ENCODE measurements around the gene CFAP92. TPM values are rescaled to one million over a fixed set of nuclear protein-coding genes. Genes with fewer than 3 reads are reported as not detected.
A peak's percentile ranks its signal among the peaks of the same experiment; 100 is the strongest.
"Not testable (repeated sequence)": the region's sequence is repeated elsewhere in the genome, so short reads cannot be mapped to it uniquely, and the experiment has no call there.

CFAP92 gene
- total RNA-seq, 1 donor from 2014 or later: 1.6 TPM

DNA sequence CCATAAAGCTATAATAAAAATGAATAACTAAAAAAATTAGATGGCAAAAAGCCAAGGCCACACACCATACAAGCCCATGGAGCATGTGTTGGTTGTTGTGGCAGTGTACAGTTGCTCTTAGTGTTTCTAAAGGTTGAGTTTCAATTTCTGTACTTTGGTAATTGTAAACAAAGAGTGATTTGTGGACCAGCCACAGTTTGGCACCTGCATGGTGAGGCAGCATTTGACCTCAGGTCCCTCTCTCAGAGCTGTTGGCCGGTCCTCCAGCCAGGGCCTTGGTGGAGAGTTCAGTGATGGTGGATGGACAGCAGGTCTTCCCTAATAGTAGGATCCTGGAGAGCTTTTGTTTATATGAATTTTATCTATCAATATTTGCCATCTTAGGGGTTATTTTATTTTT, 108.9 kb downstream of the CFAP92 start:
- no peak overlapping the region for H3K4me3 ChIP-seq (ENCODE audit: low read length in 3 of 3)
- peaks cover 27 to 29% (median 27%) of the 10 kb centered on the region in 3 donors for H3K4me1 ChIP-seq (ENCODE audit: control insufficient read depth in 3 of 3, insufficient read depth in 3 of 3, low read length in 3 of 3)
- no peaks in the 10 kb centered on the region for H3K9me3 ChIP-seq (ENCODE audit: control insufficient read depth in 3 of 3, low read length in 3 of 3)
- H3K9ac ChIP-seq (ENCODE audit: low read depth in 1 of 3, low read length in 3 of 3): no peak overlapping the region
- H3K27ac ChIP-seq (ENCODE audit: low read depth, low read length): no peak overlapping the region
- peaks cover 13 to 15% (median 13%) of the 10 kb centered on the region in 3 donors for H3K36me3 ChIP-seq (ENCODE audit: control insufficient read depth in 3 of 3, insufficient read depth in 3 of 3, low read length in 3 of 3)
- no peaks in the 10 kb centered on the region for H3K27me3 ChIP-seq (ENCODE audit: control insufficient read depth in 3 of 3, insufficient read depth in 3 of 3, low read length in 3 of 3)

DNA sequence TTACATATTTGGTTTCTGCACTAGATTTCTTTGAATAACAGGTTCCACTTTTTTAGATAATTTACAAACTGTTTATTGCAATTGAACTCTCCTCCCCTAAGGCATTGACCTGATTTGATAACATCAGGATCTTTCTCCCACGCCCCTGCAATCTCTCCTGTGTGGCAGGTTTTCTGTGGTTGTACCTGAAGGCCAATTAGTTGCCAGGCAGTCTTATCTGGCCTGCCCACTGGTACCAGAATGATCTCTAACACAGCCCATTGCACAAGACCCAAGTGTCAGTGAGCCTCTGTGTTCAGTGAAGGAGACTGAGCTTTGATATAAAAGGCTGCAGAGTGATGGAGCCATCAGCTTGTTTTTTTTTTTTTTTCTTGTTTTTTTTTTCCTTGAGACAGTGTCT, 111.2 kb downstream of the CFAP92 start:
- Histone ChIP-seq H3K4me1 (ENCODE audit: control insufficient read depth in 3 of 3, insufficient read depth in 3 of 3, low read length in 3 of 3) (peaks cover 41 to 42% (median 41%) of the 10 kb centered on the region in 3 donors), H3K27me3 (ENCODE audit: control insufficient read depth in 3 of 3, insufficient read depth in 3 of 3, low read length in 3 of 3) (no peaks in the 10 kb centered on the region), H3K9ac (ENCODE audit: low read depth in 1 of 3, low read length in 3 of 3) (no peak overlapping the region), H3K36me3 (ENCODE audit: control insufficient read depth in 3 of 3, insufficient read depth in 3 of 3, low read length in 3 of 3) (peaks cover 8 to 15% (median 9%) of the 10 kb centered on the region in 3 donors), H3K27ac (ENCODE audit: low read depth, low read length) (no peak overlapping the region), H3K9me3 (ENCODE audit: control insufficient read depth in 3 of 3, low read length in 3 of 3) (no peaks in the 10 kb centered on the region), H3K4me3 (ENCODE audit: low read length in 3 of 3) (no peak overlapping the region)

DNA sequence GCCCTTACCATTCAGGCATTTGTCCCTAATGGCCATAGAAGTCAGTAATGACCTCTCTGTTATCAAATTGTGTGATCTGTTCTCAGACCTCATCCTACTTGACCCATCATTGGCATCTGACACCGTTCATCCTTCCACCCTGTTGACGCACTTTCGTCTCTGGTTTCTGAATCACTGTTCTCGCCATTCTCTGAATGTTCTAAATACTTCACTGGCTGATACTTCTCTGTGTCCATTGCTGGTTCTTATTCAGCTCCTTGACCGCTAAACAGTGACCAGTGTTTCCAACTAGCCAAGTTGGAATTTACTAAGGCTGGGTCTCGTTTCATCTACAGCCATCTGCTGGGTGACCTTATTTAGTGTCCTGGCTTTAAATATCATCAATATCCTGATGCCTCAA, 112.3 kb downstream of the CFAP92 start:
- H3K27ac ChIP-seq (ENCODE audit: low read depth, low read length): no peak overlapping the region
- H3K36me3 ChIP-seq (ENCODE audit: control insufficient read depth in 3 of 3, insufficient read depth in 3 of 3, low read length in 3 of 3): peaks cover 3 to 12% (median 4%) of the 10 kb centered on the region in 3 donors
- peaks cover 42 to 45% (median 42%) of the 10 kb centered on the region in 3 donors for H3K4me1 ChIP-seq (ENCODE audit: control insufficient read depth in 3 of 3, insufficient read depth in 3 of 3, low read length in 3 of 3)
- H3K9me3 ChIP-seq (ENCODE audit: control insufficient read depth in 3 of 3, low read length in 3 of 3): no peaks in the 10 kb centered on the region
- H3K4me3 ChIP-seq (ENCODE audit: low read length in 3 of 3): no peak overlapping the region
- H3K9ac ChIP-seq (ENCODE audit: low read depth in 1 of 3, low read length in 3 of 3): no peak overlapping the region
- no peaks in the 10 kb centered on the region for H3K27me3 ChIP-seq (ENCODE audit: control insufficient read depth in 3 of 3, insufficient read depth in 3 of 3, low read length in 3 of 3)

DNA sequence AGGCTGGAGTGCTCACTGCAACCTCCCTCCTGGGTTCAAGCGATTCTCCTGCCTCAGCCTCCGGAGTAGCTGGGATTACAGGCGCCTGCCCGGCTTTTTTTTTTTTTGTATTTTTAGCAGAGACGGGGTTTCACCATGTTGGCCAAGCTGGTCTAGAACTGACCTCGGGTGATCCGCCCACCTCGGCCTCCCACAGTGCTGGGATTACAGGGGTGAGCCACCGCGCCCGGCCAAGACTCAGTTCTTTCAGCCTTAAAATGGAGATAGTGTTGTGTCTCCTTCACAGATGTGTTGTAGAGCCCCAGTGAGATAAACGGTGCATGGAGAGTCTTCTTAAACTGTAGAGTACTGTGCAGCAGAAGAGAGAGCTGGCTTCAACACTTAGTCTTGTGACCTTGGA, 113.4 kb downstream of the CFAP92 start:
- H3K4me1 ChIP-seq (ENCODE audit: control insufficient read depth in 3 of 3, insufficient read depth in 3 of 3, low read length in 3 of 3): peaks cover 42 to 49% (median 46%) of the 10 kb centered on the region in 3 donors

DNA sequence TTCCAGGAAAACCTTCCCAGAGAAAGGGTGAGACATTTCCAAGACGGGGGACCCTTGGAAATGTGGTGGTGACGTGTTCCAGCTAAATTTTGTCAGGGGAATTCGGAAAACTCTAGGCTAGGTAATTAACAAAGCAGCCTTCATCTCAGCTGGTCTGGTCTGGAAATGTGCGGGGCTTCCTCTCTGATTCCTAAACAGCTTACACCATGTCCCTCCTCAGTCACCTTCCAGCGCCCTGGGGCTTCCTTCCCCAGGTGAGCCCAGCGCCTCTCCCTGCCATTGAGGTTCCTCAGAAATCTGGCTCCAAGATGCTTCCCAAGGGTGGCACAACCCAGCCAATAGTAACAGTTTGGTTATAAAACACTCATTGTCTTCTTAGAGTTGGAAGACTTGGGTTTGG, 113.9 kb downstream of the CFAP92 start:
- Histone ChIP-seq H3K9me3 (ENCODE audit: control insufficient read depth in 3 of 3, low read length in 3 of 3) (no peaks in the 10 kb centered on the region), H3K4me3 (ENCODE audit: low read length in 3 of 3) (peak overlapping the region; percentile 91 to 98 (median 94)), H3K27me3 (ENCODE audit: control insufficient read depth in 3 of 3, insufficient read depth in 3 of 3, low read length in 3 of 3) (no peaks in the 10 kb centered on the region), H3K9ac (ENCODE audit: low read depth in 1 of 3, low read length in 3 of 3) (peak overlapping the region; percentile 96 to 100 (median 99)), H3K27ac (ENCODE audit: low read depth, low read length) (peak overlapping the region; percentile 94), H3K36me3 (ENCODE audit: control insufficient read depth in 3 of 3, insufficient read depth in 3 of 3, low read length in 3 of 3) (peaks cover 3 to 8% (median 4%) of the 10 kb centered on the region in 3 donors), H3K4me1 (ENCODE audit: control insufficient read depth in 3 of 3, insufficient read depth in 3 of 3, low read length in 3 of 3) (peaks cover 42 to 54% (median 49%) of the 10 kb centered on the region in 3 donors)

More for the DNA sequence above, 113.4 kb downstream of the CFAP92 start:
- H3K9ac ChIP-seq (ENCODE audit: low read depth in 1 of 3, low read length in 3 of 3): peak overlapping the region; percentile 96 to 100 (median 99)
- peak overlapping the region; percentile 94 for H3K27ac ChIP-seq (ENCODE audit: low read depth, low read length)
- peaks cover 3 to 12% (median 4%) of the 10 kb centered on the region in 3 donors for H3K36me3 ChIP-seq (ENCODE audit: control insufficient read depth in 3 of 3, insufficient read depth in 3 of 3, low read length in 3 of 3)
- H3K4me3 ChIP-seq (ENCODE audit: low read length in 3 of 3): peak overlapping the region; percentile 91 to 98 (median 94)
- H3K9me3 ChIP-seq (ENCODE audit: control insufficient read depth in 3 of 3, low read length in 3 of 3); H3K27me3 ChIP-seq (ENCODE audit: control insufficient read depth in 3 of 3, insufficient read depth in 3 of 3, low read length in 3 of 3): not testable (repeated sequence)

DNA sequence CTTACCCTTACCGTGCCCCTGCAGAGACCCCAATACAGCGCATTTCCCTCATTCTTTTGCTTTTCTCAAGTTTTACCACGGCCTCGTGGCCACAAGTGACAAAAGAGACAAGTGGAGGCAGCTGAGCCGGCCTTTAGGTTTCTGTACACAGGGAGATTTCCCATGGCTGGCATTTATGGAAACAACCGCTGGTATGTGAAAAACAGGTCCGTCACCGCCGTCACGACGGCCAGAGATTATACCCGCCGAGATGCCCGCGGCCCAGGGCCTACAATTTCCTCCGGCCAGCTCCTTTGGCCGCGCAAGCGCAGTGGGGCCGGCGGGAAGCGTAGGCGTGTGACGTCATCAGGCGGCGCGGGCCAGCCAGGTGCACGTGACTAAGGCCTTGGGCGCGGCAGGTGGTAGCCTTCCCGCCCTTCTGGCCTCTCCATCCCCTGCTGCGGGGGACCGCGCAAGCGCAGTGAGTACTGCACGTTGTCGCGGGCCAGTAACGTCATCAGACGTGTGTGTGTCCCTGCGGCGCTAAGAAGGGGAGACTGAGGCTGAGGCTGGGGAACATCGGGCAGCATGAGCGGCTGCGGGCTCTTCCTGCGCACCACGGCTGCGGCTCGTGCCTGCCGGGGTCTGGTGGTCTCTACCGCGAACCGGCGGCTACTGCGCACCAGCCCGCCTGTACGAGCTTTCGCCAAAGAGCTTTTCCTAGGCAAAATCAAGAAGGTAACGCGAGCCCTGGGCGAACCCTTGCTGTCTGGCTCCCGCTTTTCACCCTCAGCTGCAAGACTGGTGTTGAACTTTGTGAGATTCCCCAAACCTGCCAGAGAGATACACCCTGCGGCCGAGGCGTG, 114.5 kb downstream of the CFAP92 start, which contains the start of gene ACAD9:
TSS of gene ACAD9 (plus strand) at position 496 of the 845 bp plus-strand sequence. CDS start at position 568, 72 bp downstream.
- peak within 1 kb of the TSS; percentile 94 to 98 (median 97) for H3K4me3 ChIP-seq (ENCODE audit: low read length in 3 of 3)
- H3K36me3 ChIP-seq (ENCODE audit: control insufficient read depth in 3 of 3, insufficient read depth in 3 of 3, low read length in 3 of 3): peaks cover 3 to 7% (median 4%) of the 10 kb centered on the region in 3 donors
- peak within 1 kb of the TSS; percentile 96 to 100 (median 99) for H3K9ac ChIP-seq (ENCODE audit: low read depth in 1 of 3, low read length in 3 of 3)
- no peaks in the 10 kb centered on the region for H3K27me3 ChIP-seq (ENCODE audit: control insufficient read depth in 3 of 3, insufficient read depth in 3 of 3, low read length in 3 of 3)
- H3K27ac ChIP-seq (ENCODE audit: low read depth, low read length): peak within 1 kb of the TSS; percentile 94
- H3K9me3 ChIP-seq (ENCODE audit: control insufficient read depth in 3 of 3, low read length in 3 of 3): no peaks in the 10 kb centered on the region
- peaks cover 42 to 61% (median 56%) of the 10 kb centered on the region in 3 donors for H3K4me1 ChIP-seq (ENCODE audit: control insufficient read depth in 3 of 3, insufficient read depth in 3 of 3, low read length in 3 of 3)

DNA sequence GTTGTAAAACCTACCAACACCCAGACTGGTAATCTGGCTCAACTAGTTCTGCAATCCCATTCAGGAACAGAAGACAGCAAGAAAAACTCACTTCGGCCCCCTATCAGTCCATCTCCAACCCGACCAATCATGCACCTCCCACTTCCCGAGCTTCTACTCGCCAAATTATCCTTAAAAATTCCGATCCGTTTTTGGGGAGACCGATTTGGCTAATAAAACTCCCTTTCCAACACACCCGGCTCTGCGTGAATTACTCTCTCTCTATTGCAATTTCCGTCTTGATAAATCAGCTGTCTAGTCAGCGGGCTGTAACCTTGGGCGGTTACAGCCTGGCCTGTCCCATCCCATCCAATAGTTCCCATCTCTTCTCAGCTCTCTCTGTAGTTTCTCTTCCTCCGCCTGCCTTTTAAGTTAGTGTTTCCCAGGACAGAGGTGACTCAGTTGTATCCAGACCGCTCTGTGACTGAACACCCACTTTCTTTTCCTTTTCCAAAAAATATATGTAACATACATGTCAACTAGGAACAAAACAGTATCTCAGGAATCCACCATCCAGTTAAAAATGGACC, 115.2 kb downstream of the CFAP92 start:
- peak overlapping the region; percentile 96 to 100 (median 99) for H3K9ac ChIP-seq (ENCODE audit: low read depth in 1 of 3, low read length in 3 of 3)
- peaks cover 42 to 61% (median 59%) of the 10 kb centered on the region in 3 donors for H3K4me1 ChIP-seq (ENCODE audit: control insufficient read depth in 3 of 3, insufficient read depth in 3 of 3, low read length in 3 of 3)
- peaks cover 2 to 7% (median 3%) of the 10 kb centered on the region in 3 donors for H3K36me3 ChIP-seq (ENCODE audit: control insufficient read depth in 3 of 3, insufficient read depth in 3 of 3, low read length in 3 of 3)
- H3K4me3 ChIP-seq (ENCODE audit: low read length in 3 of 3): peak overlapping the region; percentile 94 to 98 (median 97)
- no peaks in the 10 kb centered on the region for H3K27me3 ChIP-seq (ENCODE audit: control insufficient read depth in 3 of 3, insufficient read depth in 3 of 3, low read length in 3 of 3)
- peak overlapping the region; percentile 94 for H3K27ac ChIP-seq (ENCODE audit: low read depth, low read length)
- no peaks in the 10 kb centered on the region for H3K9me3 ChIP-seq (ENCODE audit: control insufficient read depth in 3 of 3, low read length in 3 of 3)

DNA sequence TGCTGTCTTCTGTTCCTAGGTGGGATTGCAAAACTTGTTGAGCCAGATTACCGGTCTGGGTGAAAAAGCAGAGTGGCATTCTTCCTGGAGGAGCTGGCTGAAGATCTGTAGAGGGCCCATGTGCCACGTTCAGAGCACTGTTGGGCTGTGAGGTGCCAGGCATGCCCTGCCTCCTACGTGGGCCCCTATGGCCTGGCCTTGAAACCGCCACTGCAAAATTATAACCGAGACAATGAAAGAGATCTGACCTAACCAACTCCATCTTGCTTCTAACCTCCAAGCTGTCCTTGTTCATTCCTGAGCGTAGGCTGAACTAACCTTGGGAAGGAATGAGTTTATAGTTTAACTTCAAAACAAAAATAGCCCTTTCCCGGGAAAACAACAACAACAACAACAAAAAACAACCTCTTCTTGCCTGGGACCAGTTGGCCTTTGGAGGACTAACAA, 115.8 kb downstream of the CFAP92 start:
- peak overlapping the region; percentile 94 for H3K27ac ChIP-seq (ENCODE audit: low read depth, low read length)
- H3K4me1 ChIP-seq (ENCODE audit: control insufficient read depth in 3 of 3, insufficient read depth in 3 of 3, low read length in 3 of 3): peaks cover 42 to 61% (median 59%) of the 10 kb centered on the region in 3 donors
- H3K9me3 ChIP-seq (ENCODE audit: control insufficient read depth in 3 of 3, low read length in 3 of 3): no peaks in the 10 kb centered on the region
- H3K27me3 ChIP-seq (ENCODE audit: control insufficient read depth in 3 of 3, insufficient read depth in 3 of 3, low read length in 3 of 3): no peaks in the 10 kb centered on the region
- peak overlapping the region; percentile 96 to 100 (median 99) for H3K9ac ChIP-seq (ENCODE audit: low read depth in 1 of 3, low read length in 3 of 3)
- peak overlapping the region; percentile 94 to 98 (median 97) for H3K4me3 ChIP-seq (ENCODE audit: low read length in 3 of 3)
- peaks cover 2 to 7% (median 3%) of the 10 kb centered on the region in 3 donors for H3K36me3 ChIP-seq (ENCODE audit: control insufficient read depth in 3 of 3, insufficient read depth in 3 of 3, low read length in 3 of 3)

DNA sequence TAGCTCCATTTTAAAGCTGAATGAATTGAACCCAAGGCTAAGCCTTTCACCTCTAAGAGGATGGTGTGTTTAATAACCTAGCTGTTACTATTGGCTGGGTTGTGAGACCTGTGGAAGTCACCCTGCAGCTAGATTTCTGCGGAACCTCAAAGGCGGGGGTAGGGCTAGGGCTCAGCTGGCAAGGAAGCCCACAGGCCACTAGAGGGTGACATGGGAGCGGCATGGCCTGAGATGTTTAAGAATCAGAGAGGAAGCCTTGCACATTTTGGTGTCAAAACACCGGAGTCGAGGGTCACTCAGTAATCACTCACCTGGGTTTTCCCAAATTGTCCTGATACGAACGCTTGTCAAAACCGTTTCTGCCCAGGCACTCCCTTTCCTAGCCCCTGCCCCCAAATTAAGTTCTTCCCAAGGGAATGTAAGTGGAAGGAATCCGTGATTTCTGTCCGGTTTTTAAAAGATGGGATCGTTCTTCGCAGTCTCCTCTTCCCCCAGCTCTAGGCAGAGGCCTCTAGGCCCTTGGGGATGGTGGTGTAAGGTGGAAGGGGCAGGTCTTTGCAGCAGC, 118.2 kb downstream of the CFAP92 start:
- H3K27ac ChIP-seq (ENCODE audit: low read depth, low read length): no peak overlapping the region
- H3K4me1 ChIP-seq (ENCODE audit: control insufficient read depth in 3 of 3, insufficient read depth in 3 of 3, low read length in 3 of 3): peaks cover 21 to 41% (median 37%) of the 10 kb centered on the region in 3 donors
- no peak overlapping the region for H3K4me3 ChIP-seq (ENCODE audit: low read length in 3 of 3)
- no peaks in the 10 kb centered on the region for H3K27me3 ChIP-seq (ENCODE audit: control insufficient read depth in 3 of 3, insufficient read depth in 3 of 3, low read length in 3 of 3)
- no peaks in the 10 kb centered on the region for H3K9me3 ChIP-seq (ENCODE audit: control insufficient read depth in 3 of 3, low read length in 3 of 3)
- no peaks in the 10 kb centered on the region for H3K36me3 ChIP-seq (ENCODE audit: control insufficient read depth in 3 of 3, insufficient read depth in 3 of 3, low read length in 3 of 3)
- H3K9ac ChIP-seq (ENCODE audit: low read depth in 1 of 3, low read length in 3 of 3): peak overlapping the region in 2 of 3 donors; percentile 34 to 41
